Loucy (cell line): ENCODE results near the gene PSMC3IP.

Source experiments
- EZH2phosphoT487 ChIP-seq: fragments of 200-600 bp; IDR thresholded peaks from 2 replicates; pipeline ENCODE4 v1.6.1; 2018; ENCODE audit warnings: antibody characterized with exemption, mild to moderate bottlenecking, moderate library complexity, borderline replicate concordance
- TF ChIP-seq, protein P1 (sequence below): fragments of 200-600 bp; sonication (generic); conservative IDR thresholded peaks from 2 replicates; pipeline ENCODE4 v1.5.1; 2014; ENCODE audit warnings: mild to moderate bottlenecking, antibody characterized with exemption, low read length

DNA sequence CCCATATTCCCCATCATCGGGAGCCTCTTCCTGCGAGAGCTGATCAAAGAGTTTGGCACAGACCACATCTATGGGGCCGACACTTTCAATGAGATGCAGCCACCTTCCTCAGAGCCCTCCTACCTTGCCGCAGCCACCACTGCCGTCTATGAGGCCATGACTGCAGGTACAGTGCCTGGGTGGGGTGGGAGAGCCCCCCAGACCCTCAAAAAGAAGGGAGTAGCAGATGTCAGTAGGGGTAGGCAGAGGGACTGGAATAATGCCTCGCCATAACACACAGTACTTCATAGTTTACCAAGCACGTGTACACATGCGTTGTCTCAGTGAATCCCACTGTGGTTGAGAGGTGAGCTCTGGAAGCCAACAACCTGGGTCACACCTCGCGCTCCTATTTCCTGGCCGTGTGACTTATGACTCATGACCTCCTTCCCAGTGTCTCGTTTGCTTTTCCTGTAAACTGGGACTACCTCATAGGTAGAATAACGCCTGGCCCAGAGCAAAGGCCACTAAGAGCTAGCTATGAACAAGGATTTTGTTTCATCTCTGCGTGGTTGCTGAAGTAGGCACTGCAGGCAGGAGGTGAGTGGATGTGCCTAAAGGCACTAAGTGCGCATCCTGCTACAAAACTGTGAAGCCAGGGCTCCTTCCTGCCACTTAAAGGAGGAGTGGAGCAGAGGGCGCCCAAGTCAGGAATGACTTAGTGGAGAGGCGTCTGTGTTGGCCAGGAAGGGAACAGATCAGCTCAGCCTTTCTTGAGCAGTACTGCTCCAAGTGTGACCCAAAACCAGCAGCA lies 36.3 kb downstream of the PSMC3IP start:
- TF ChIP-seq, protein P1, sequence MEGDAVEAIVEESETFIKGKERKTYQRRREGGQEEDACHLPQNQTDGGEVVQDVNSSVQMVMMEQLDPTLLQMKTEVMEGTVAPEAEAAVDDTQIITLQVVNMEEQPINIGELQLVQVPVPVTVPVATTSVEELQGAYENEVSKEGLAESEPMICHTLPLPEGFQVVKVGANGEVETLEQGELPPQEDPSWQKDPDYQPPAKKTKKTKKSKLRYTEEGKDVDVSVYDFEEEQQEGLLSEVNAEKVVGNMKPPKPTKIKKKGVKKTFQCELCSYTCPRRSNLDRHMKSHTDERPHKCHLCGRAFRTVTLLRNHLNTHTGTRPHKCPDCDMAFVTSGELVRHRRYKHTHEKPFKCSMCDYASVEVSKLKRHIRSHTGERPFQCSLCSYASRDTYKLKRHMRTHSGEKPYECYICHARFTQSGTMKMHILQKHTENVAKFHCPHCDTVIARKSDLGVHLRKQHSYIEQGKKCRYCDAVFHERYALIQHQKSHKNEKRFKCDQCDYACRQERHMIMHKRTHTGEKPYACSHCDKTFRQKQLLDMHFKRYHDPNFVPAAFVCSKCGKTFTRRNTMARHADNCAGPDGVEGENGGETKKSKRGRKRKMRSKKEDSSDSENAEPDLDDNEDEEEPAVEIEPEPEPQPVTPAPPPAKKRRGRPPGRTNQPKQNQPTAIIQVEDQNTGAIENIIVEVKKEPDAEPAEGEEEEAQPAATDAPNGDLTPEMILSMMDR: no peak
- TF ChIP-seq EZH2phosphoT487: no peak
